GM12878 (cell line): ENCODE measurements around the gene RAD51B. TPM values are rescaled to one million over a fixed set of nuclear protein-coding genes. Genes with fewer than 3 reads are reported as not detected.

Source experiments
- ATAC-seq: fragments of 200-7000 bp; cut with Tn5 transposase; 3 replicates; pipeline ENCODE4 v1.9.1; 2020; ENCODE audit warnings: mild to moderate bottlenecking, moderate library complexity
- BruUV-seq: library from RNA; stranded (reverse); fragments of 400-500 nt; replicated peaks from 2 replicates; lab custom pipeline; 2021; lab: Mats Ljungman, UMichigan
- CTCF ChIA-PET: fragments of 300-600 bp; sonication (Branson Sonifier 250); formaldehyde crosslinking; extraction: SDS; loops from one replicate; lab custom pipeline; 2021; ENCODE audit warnings: inconsistent platforms; lab: Yijun Ruan, JAX
- POLR2A ChIA-PET: fragments of 350-600 bp; formaldehyde crosslinking; extraction: SDS; loops from one replicate; lab custom pipeline; 2021; ENCODE audit warnings: inconsistent platforms; lab: Charles Lee
- RAD21 ChIA-PET: fragments of 300-600 bp; sonication (Branson Sonifier 250); formaldehyde crosslinking; loops from one replicate; lab custom pipeline; 2023; ENCODE audit warnings: antibody characterized with exemption; ENCODE audit not compliant: unreplicated experiment; lab: Charles Lee
- SMC1A ChIA-PET: fragments of 300-600 bp; sonication (Branson Sonifier 250); formaldehyde crosslinking; loops from one replicate; lab custom pipeline; 2023; ENCODE audit not compliant: unreplicated experiment, uncharacterized antibody; lab: Charles Lee
- DNase-seq: peaks from one replicate; pipeline ENCODE4 v3.0.0-alpha.2; 2011; ENCODE audit warnings: low read depth, low spot score
- FAIRE-seq: peaks from 3 replicates; lab custom pipeline; 2011; peaks lifted over from hg19 to GRCh38; lab: Jason Lieb, UNC
- H2AFZ ChIP-seq: 2 replicates; pipeline ENCODE4 v1.6.0; 2011; ENCODE audit warnings: low read depth, low read length, control low read depth; ENCODE audit not compliant: control insufficient read depth
- H3K27ac ChIP-seq: 2 replicates; pipeline ENCODE4 v1.5.1; 2011; ENCODE audit warnings: control low read depth; ENCODE audit not compliant: control insufficient read depth, insufficient read depth
- H3K27me3 ChIP-seq, 2 experiments: replicated peaks in 1 of 2; 2 replicates each; pipeline versions ENCODE4 v1.6.0 to v1.6.1; 2011; ENCODE audit warnings: low read length in 1 of 2; ENCODE audit not compliant: control insufficient read depth in 2 of 2, insufficient read depth in 2 of 2
- H3K36me3 ChIP-seq, 2 experiments: 2 replicates each; pipeline ENCODE4 v1.5.1; 2011; ENCODE audit warnings: low read length in 1 of 2; ENCODE audit not compliant: control insufficient read depth in 2 of 2, insufficient read depth in 2 of 2
- H3K4me1 ChIP-seq: 2 replicates; pipeline ENCODE4 v1.6.1; 2011; ENCODE audit warnings: mild to moderate bottlenecking, low read length, moderate library complexity, mixed read lengths; ENCODE audit not compliant: control insufficient read depth, insufficient read depth
- H3K4me2 ChIP-seq: 2 replicates; pipeline ENCODE4 v1.6.0; 2011; ENCODE audit warnings: control low read depth; ENCODE audit not compliant: control insufficient read depth, insufficient read depth
- H3K4me3 ChIP-seq: fragments of 200-600 bp; sonication (generic); 2 replicates; pipeline ENCODE4 v1.5.1; 2016
- H3K79me2 ChIP-seq: 2 replicates; pipeline ENCODE4 v1.6.0; 2011; ENCODE audit warnings: low read length; ENCODE audit not compliant: control insufficient read depth, insufficient read depth
- H3K9ac ChIP-seq: 2 replicates; pipeline ENCODE4 v1.8.0; 2011; ENCODE audit warnings: low read length, control low read depth, mixed read lengths; ENCODE audit not compliant: control insufficient read depth, insufficient read depth
- H3K9me3 ChIP-seq: replicated peaks from 3 replicates; pipeline ENCODE4 v1.5.1; 2011; ENCODE audit warnings: mild to moderate bottlenecking, low read length; ENCODE audit not compliant: control insufficient read depth, insufficient read depth
- H4K20me1 ChIP-seq: 2 replicates; pipeline ENCODE4 v1.6.0; 2011; ENCODE audit not compliant: control insufficient read depth, insufficient read depth
- BCL11A ChIP-seq: IDR thresholded peaks from 2 replicates; pipeline ENCODE4 v1.6.1; 2011; ENCODE audit warnings: low read depth, low read length
- CHD2 ChIP-seq: IDR thresholded peaks from 2 replicates; pipeline ENCODE4 v1.6.1; 2011; ENCODE audit warnings: low read depth, low read length, improper control_type of control experiment, borderline replicate concordance
- EZH2 ChIP-seq: IDR thresholded peaks from 2 replicates; pipeline ENCODE4 v1.6.1; 2012; ENCODE audit warnings: low read depth, mild to moderate bottlenecking, control low read depth, inconsistent platforms, low read length, borderline replicate concordance; ENCODE audit not compliant: control insufficient read depth
- FOS ChIP-seq: IDR thresholded peaks from 3 replicates; pipeline ENCODE4 v1.6.1; 2011; ENCODE audit warnings: borderline replicate concordance; ENCODE audit not compliant: insufficient read length; ENCODE audit errors: extremely low read depth
- NFXL1 ChIP-seq: fragments of 450-650 bp; IDR thresholded peaks from 2 replicates; pipeline ENCODE4 v1.6.1; 2017; ENCODE audit warnings: antibody characterized with exemption, mild to moderate bottlenecking, borderline replicate concordance
- POLR2AphosphoS2 ChIP-seq: IDR thresholded peaks from 2 replicates; pipeline ENCODE4 v1.6.1; 2011; ENCODE audit warnings: low read depth, mild to moderate bottlenecking, low read length, improper control_type of control experiment, moderate library complexity
- SIN3A ChIP-seq: IDR thresholded peaks from 2 replicates; pipeline ENCODE4 v1.6.1; 2012; ENCODE audit warnings: low read depth, low read length, improper control_type of control experiment
- SMAD1 ChIP-seq: fragments of 450-650 bp; IDR thresholded peaks from 2 replicates; pipeline ENCODE4 v1.6.1; 2018; ENCODE audit warnings: mild to moderate bottlenecking, low read depth; ENCODE audit not compliant: partially characterized antibody
- WGBS: methylation state at CpG from one replicate; pipeline ENCODE4 v1.1.6; 2016; ENCODE audit warnings: low lambda C conversion rate; ENCODE audit not compliant: insufficient replicate concordance, insufficient coverage; ENCODE audit errors: missing lambda C conversion rate; 5-methylcytosine and 5-hydroxymethylcytosine counted together
- in situ Hi-C: fragments of 300-500 bp; cut with MboI; formaldehyde crosslinking; loops from 9 replicates; pipeline ENCODE4 v1.14.3; 2018; ENCODE audit warnings: mixed read lengths
- intact Hi-C: fragments of 100-400 bp; cut with micrococcal nuclease; formaldehyde crosslinking; loops from one replicate; pipeline ENCODE4 v1.14.2; 2022; ENCODE audit not compliant: unreplicated experiment
- polyA plus RNA-seq, 11 experiments: library from polyadenylated mRNA; depleted of rRNA in 4 of 11; unstranded in 6 of 11; stranded (reverse) in 5 of 11; fragments of >200 nt; fragmentation: Nextera tagmentation in 4 of 11; fragmentation: Illumina TruSeq in 1 of 11; extraction: Ambion mirVana in 4 of 11; extraction: Trizol in 1 of 11; gene quantifications; 1 replicate in 1 of 11; 2 replicates in 10 of 11; pipeline versions ENCODE4 v1.2.1 to v1.2.3, GENCODE V29; 2011 to 2016; ENCODE audit warnings: inconsistent platforms in 2 of 11, missing spikeins in 2 of 11, low read depth in 1 of 11
- total RNA-seq, 4 experiments: library from RNA; depleted of rRNA in 3 of 4; stranded (reverse); fragments of >200 nt in 3 of 4; fragmentation: Illumina TruSeq in 1 of 4; extraction: Trizol in 1 of 4; gene quantifications; 2 replicates each; pipeline versions ENCODE4 v1.2.1 to v1.2.3, GENCODE V29; 2013 to 2021
- TF ChIP-seq, protein P1 (sequence below): IDR thresholded peaks from 2 replicates; pipeline ENCODE4 v1.6.1; 2011; ENCODE audit warnings: low read depth, low read length, improper control_type of control experiment, borderline replicate concordance

Gene RAD51B
- total and polyA plus RNA-seq, 10 of the 15 experiments (the other 5 are each of a cell fraction or from before 2014, with no cell fraction given): 9.8 to 26.8 (median 21.3) TPM

DNA sequence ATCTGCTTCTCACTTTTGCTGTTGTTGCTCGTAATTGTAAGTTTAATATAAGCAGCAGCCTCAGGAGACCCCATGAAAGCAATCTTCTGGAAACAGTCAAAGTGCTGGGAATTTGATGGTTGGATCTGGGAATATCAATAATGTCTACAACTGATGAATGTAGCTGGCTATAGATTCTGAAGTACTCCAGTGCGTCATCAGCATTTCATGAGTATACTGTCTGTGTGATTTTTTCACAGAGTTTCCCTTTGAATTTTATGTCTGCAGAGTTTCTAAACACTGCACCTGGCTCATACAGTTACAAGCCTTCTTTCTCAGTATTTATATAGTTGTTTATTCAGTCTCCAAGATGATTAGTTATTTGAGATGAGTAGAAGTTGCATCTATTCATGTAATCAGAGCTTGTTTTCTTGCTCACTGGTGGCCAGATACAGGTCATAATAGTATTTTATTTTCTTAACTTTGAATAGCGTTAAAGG is 222.3 kb downstream of the RAD51B start:
- no peak overlapping the region for H3K4me2 ChIP-seq
- DNase-seq: no peak
- POLR2A ChIA-PET: interaction anchor here (0.9 kb wide), 1 partner anchor 63 kb away, joined by 3 read pairs; no protein-coding TSS in a partner anchor
- FAIRE-seq: no peak
- no TSS peak for BruUV-seq
- no peak overlapping the region for H3K4me3 ChIP-seq
- no peaks in the 10 kb centered on the region for H3K9me3 ChIP-seq
- RAD21 ChIA-PET: interaction anchor here (0.9 kb wide), 1 partner anchor 98 kb away, joined by 3 read pairs; no protein-coding TSS in a partner anchor
- SMC1A ChIA-PET: interaction anchor here (0.6 kb wide), 1 partner anchor 76 kb away, joined by 3 read pairs; no protein-coding TSS in a partner anchor
- in situ Hi-C loops: no loop called here
- intact Hi-C loops: no loop called here
- no peak overlapping the region for H3K27ac ChIP-seq
- CTCF ChIA-PET: interaction anchor here (0.6 kb wide), 2 partner anchors 791 to 1341 kb away, joined by 3 to 4 read pairs; no protein-coding TSS in a partner anchor
- no peak overlapping the region for H3K9ac ChIP-seq
- no peaks in the 10 kb centered on the region for H4K20me1 ChIP-seq
- H2AFZ ChIP-seq: no peak overlapping the region
- H3K36me3 ChIP-seq: no peaks in the 10 kb centered on the region
- H3K79me2 ChIP-seq: no peaks in the 10 kb centered on the region
- no peaks in the 10 kb centered on the region for H3K4me1 ChIP-seq
- no peaks in the 10 kb centered on the region for H3K27me3 ChIP-seq
- 54% methylated on average over 3 of the region's 3 CpGs for WGBS
- no peak for ATAC-seq
- TF ChIP-seq SMAD1 (no peak), NFXL1 (no peak), BCL11A (no peak), EZH2 (no peak), FOS (no peak), CHD2 (no peak), SIN3A (no peak), POLR2AphosphoS2 (no peak)
- TF ChIP-seq, protein P1, sequence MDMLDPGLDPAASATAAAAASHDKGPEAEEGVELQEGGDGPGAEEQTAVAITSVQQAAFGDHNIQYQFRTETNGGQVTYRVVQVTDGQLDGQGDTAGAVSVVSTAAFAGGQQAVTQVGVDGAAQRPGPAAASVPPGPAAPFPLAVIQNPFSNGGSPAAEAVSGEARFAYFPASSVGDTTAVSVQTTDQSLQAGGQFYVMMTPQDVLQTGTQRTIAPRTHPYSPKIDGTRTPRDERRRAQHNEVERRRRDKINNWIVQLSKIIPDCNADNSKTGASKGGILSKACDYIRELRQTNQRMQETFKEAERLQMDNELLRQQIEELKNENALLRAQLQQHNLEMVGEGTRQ: no peak
